GM12864 (cell line): ENCODE measurements around the gene ANO3.

Experiments used
- DNase-seq: peaks from one replicate; pipeline ENCODE4 v3.0.0-alpha.2; 2011; ENCODE audit warnings: low read depth
- H3K4me3 ChIP-seq: 2 replicates; pipeline ENCODE4 v1.5.1; 2011; ENCODE audit warnings: mild to moderate bottlenecking, low read depth, low read length, control low read depth
- TF ChIP-seq, protein P1 (sequence below): IDR thresholded peaks from 2 replicates; pipeline ENCODE4 v1.5.1; 2011; ENCODE audit warnings: low read depth, mild to moderate bottlenecking, moderate library complexity, low read length, control low read depth, inconsistent platforms; ENCODE audit errors: missing control alignments

Gene ANO3

DNA sequence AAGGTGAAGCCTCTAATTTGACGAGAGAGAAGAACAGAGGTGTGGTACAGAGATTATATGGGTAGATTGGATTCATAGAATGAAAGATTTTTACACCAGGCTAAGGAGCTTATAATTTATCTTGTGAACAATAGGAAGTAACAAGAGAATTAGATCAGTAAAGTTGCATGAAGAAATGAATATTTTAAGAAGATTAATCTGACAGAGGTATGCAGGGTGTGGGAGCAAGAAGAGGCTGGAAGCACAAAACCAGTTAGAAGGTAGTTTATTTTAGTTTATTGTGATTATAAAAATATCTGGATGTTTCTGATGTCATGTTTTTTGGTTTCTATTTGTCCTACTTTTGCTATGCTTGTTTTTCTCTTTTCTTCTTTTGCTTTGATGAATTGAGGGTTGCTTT, 374.3 kb downstream of the ANO3 start:
- no peak overlapping the region for H3K4me3 ChIP-seq
- no peak for DNase-seq
- TF ChIP-seq, protein P1, sequence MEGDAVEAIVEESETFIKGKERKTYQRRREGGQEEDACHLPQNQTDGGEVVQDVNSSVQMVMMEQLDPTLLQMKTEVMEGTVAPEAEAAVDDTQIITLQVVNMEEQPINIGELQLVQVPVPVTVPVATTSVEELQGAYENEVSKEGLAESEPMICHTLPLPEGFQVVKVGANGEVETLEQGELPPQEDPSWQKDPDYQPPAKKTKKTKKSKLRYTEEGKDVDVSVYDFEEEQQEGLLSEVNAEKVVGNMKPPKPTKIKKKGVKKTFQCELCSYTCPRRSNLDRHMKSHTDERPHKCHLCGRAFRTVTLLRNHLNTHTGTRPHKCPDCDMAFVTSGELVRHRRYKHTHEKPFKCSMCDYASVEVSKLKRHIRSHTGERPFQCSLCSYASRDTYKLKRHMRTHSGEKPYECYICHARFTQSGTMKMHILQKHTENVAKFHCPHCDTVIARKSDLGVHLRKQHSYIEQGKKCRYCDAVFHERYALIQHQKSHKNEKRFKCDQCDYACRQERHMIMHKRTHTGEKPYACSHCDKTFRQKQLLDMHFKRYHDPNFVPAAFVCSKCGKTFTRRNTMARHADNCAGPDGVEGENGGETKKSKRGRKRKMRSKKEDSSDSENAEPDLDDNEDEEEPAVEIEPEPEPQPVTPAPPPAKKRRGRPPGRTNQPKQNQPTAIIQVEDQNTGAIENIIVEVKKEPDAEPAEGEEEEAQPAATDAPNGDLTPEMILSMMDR = no peak

DNA sequence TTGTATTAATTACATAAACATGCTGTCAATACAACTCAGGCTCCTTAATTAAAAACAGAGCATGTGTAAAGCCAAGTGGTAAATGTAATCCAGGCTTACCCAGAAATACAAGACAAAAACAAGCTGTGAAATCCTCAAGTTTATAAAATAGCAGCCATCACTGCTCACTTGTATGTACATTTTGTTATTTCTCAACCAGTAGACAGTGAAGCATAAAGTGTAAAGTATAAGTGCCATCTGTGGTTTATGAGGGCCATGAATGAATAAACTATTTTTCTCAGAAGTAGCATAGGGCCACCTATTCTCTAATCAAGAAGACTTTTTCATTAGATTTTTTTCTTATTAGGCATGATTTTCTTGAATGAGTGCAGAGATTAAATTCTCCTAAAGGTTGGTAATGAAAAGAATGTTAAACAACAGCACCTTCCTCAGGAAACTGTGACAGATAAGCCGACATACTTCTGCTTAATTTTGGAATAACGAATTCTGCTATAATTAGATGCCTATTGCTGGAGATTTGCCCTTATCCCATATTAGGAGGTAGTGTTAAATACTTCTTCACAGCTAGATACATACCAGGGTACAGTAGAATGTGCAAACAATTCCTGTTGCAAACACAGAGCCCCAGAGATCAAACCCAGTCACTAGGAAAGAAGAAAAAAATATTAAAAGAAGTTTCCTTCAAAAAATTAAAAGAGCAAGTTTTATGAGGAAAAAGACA, 377.0 kb downstream of the ANO3 start:
- TF ChIP-seq, protein P1 = no peak
- no peak for DNase-seq
- no peak overlapping the region for H3K4me3 ChIP-seq

DNA sequence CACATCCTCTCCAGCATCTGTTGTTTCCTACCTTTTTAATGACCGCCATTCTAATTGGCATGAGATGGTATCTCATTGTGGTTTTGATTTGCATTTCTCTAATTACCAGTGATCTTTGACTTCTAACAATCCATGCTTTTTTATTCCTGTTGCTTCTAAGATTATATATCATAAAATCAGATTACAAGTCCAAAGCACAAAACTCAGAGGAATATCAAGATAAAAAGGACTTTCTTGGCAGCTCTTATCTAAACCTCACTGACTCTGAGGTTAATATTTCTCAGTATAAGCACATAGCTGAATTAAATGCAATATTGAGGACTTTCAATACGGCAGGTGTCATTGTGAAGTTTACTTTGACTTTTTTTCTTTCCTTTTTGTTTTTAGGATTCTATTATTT, 378.6 kb downstream of the ANO3 start:
- no peak overlapping the region for H3K4me3 ChIP-seq
- no peak for DNase-seq
- TF ChIP-seq, protein P1 = no peak

DNA sequence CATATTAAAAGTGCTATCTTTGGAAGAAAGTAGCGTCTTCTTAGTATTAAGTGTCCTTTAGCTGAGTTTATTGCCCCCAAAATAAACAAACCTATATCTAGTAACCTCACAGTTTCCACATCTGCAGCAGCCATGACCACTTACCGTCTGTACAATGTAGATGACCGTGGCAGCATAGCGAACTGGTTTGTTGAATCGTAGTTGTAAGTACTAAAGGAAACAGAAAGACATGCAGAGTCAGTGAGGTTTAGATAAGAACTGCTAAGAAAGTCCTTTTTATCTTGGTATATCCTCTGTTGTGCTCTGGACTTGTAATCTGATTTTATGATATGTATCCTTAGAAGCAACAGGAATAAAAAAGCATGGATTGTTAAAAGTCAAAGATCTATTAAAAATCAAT, 380.6 kb downstream of the ANO3 start:
- TF ChIP-seq, protein P1 = no peak
- H3K4me3 ChIP-seq = no peak overlapping the region
- no peak for DNase-seq
